ENCODE measurements around the gene PIEZO2.

The PIEZO2 gene

GRCh38 chr18:10953672-10954071 lies 195.7 kb downstream of the PIEZO2 start:
- H3K4me1 ChIP-seq: peaks cover 0 to 18% (median 8%) of the 10 kb centered on the region in 10 experiments; a peak in 10 of 20 replicates
- H3K27ac ChIP-seq: no peak overlapping the region
- no peak for TF ChIP-seq Cebpa-rat (IDR thresholded peaks at IDR 0.05)
- peak overlapping the region in 8 of 11 experiments; percentile 1 to 61 (median 47); a peak in 15 of 22 replicates for H3K4me2 ChIP-seq
- H3K9me3 ChIP-seq (replicated peaks in 1 of 11): peaks cover 0 to 8% (median 0%) of the 10 kb centered on the region in 11 experiments; a peak in 3 of 22 replicates
- no peaks in the 10 kb centered on the region for H3K27me3 ChIP-seq
- no peak overlapping the region for H3K4me3 ChIP-seq
- no peaks in the 10 kb centered on the region for H3K36me3 ChIP-seq
- 0 out of 22 replicates have a peak overlapping the region, but pooled peaks of 1 of the 11 experiments have one; percentile 7 for H3K9ac ChIP-seq
- H4K20me1 ChIP-seq: no peaks in the 10 kb centered on the region

GRCh38 chr18:10951631-10952544 lies 197.5 kb downstream of the PIEZO2 start:
- H3K27ac ChIP-seq: no peak overlapping the region

GRCh38 chr18:10950876-10951630 lies 198.3 kb downstream of the PIEZO2 start:
- H4K20me1 ChIP-seq: no peaks in the 10 kb centered on the region

More at GRCh38 chr18:10951631-10952544, 197.5 kb downstream of the PIEZO2 start:
- no peak overlapping the region for H3K4me3 ChIP-seq
- no peak for TF ChIP-seq Cebpa-rat (IDR thresholded peaks at IDR 0.05)
- no peaks in the 10 kb centered on the region for H3K27me3 ChIP-seq
- H3K9me3 ChIP-seq (replicated peaks in 1 of 11): peaks cover 0 to 12% (median 0%) of the 10 kb centered on the region in 11 experiments; a peak in 4 of 22 replicates
- peaks cover 0 to 18% (median 8%) of the 10 kb centered on the region in 10 experiments; a peak in 10 of 20 replicates for H3K4me1 ChIP-seq
- H3K4me2 ChIP-seq: no peak overlapping the region
- H3K36me3 ChIP-seq: no peaks in the 10 kb centered on the region
- H4K20me1 ChIP-seq: no peaks in the 10 kb centered on the region
- no peak overlapping the region for H3K9ac ChIP-seq

GRCh38 chr18:10950080-10950875 lies 199.1 kb downstream of the PIEZO2 start:
- no peak overlapping the region for H3K9ac ChIP-seq
- no peaks in the 10 kb centered on the region for H3K36me3 ChIP-seq
- H3K4me1 ChIP-seq: peaks cover 0 to 18% (median 8%) of the 10 kb centered on the region in 10 experiments; a peak in 10 of 20 replicates
- H3K27ac ChIP-seq: no peak overlapping the region
- no peak for TF ChIP-seq Cebpa-rat (IDR thresholded peaks at IDR 0.05)
- H4K20me1 ChIP-seq: no peaks in the 10 kb centered on the region
- H3K9me3 ChIP-seq (replicated peaks in 1 of 11): peaks cover 14 to 20% (median 15%) of the 10 kb centered on the region in 11 experiments
- H3K4me2 ChIP-seq: no peak overlapping the region
- H3K27me3 ChIP-seq: no peaks in the 10 kb centered on the region
- no peak overlapping the region for H3K4me3 ChIP-seq

More at GRCh38 chr18:10950876-10951630, 198.3 kb downstream of the PIEZO2 start:
- Histone ChIP-seq H3K4me2 (no peak overlapping the region), H3K36me3 (no peaks in the 10 kb centered on the region), H3K27ac (no peak overlapping the region), H3K27me3 (no peaks in the 10 kb centered on the region), H3K4me1 (peaks cover 0 to 18% (median 8%) of the 10 kb centered on the region in 10 experiments; a peak in 10 of 20 replicates), H3K9ac (no peak overlapping the region), H3K4me3 (no peak overlapping the region), H3K9me3 (replicated peaks in 1 of 11) (peaks cover 6 to 15% (median 7%) of the 10 kb centered on the region in 11 experiments)
- TF ChIP-seq Cebpa-rat (IDR thresholded peaks at IDR 0.05): no peak

GRCh38 chr18:10949655-10950054 lies 199.7 kb downstream of the PIEZO2 start:
- H3K27ac ChIP-seq: no peak overlapping the region
- peaks cover 20 to 27% (median 21%) of the 10 kb centered on the region in 11 experiments for H3K9me3 ChIP-seq (replicated peaks in 1 of 11)
- no peak overlapping the region for H3K9ac ChIP-seq
- H4K20me1 ChIP-seq: no peaks in the 10 kb centered on the region
- H3K4me1 ChIP-seq: peaks cover 0 to 16% (median 8%) of the 10 kb centered on the region in 10 experiments; a peak in 10 of 20 replicates
- TF ChIP-seq Cebpa-rat (IDR thresholded peaks at IDR 0.05): no peak
- no peaks in the 10 kb centered on the region for H3K36me3 ChIP-seq
- no peaks in the 10 kb centered on the region for H3K27me3 ChIP-seq
- H3K4me3 ChIP-seq: no peak overlapping the region
- no peak overlapping the region for H3K4me2 ChIP-seq

- no peak for TF ChIP-seq Cebpa-rat (IDR thresholded peaks at IDR 0.05)
- H3K27me3 ChIP-seq: no peaks in the 10 kb centered on the region
- no peak overlapping the region for H3K27ac ChIP-seq
- no peak overlapping the region for H3K9ac ChIP-seq
- peaks cover 0 to 3% (median 1%) of the 10 kb centered on the region in 10 experiments; a peak in 10 of 20 replicates for H3K4me1 ChIP-seq
- no peaks in the 10 kb centered on the region for H4K20me1 ChIP-seq
- H3K36me3 ChIP-seq: no peaks in the 10 kb centered on the region
- H3K4me2 ChIP-seq: no peak overlapping the region
- no peak overlapping the region for H3K4me3 ChIP-seq
- peaks cover 25 to 37% (median 29%) of the 10 kb centered on the region in 11 experiments for H3K9me3 ChIP-seq (replicated peaks in 1 of 11)
These were observed 200.9 kb downstream of the PIEZO2 start for GRCh38 chr18:10948421-10948820.

GRCh38 chr18:10946058-10946457 lies 203.3 kb downstream of the PIEZO2 start:
- H3K9me3 ChIP-seq (replicated peaks in 1 of 11): peaks cover 46 to 56% (median 48%) of the 10 kb centered on the region in 11 experiments
- no peak overlapping the region for H3K4me3 ChIP-seq
- H3K27ac ChIP-seq: no peak overlapping the region
- H3K36me3 ChIP-seq: no peaks in the 10 kb centered on the region
- TF ChIP-seq Cebpa-rat (IDR thresholded peaks at IDR 0.05): no peak
- H3K4me2 ChIP-seq: no peak overlapping the region
- no peaks in the 10 kb centered on the region for H3K4me1 ChIP-seq
- no peak overlapping the region for H3K9ac ChIP-seq
- no peaks in the 10 kb centered on the region for H3K27me3 ChIP-seq
- H4K20me1 ChIP-seq: no peaks in the 10 kb centered on the region

GRCh38 chr18:10942998-10943397 lies 206.4 kb downstream of the PIEZO2 start:
- H3K9ac ChIP-seq: no peak overlapping the region
- no peaks in the 10 kb centered on the region for H3K36me3 ChIP-seq
- peaks cover 0 to 10% (median 2%) of the 10 kb centered on the region in 10 experiments; a peak in 5 of 20 replicates for H3K4me1 ChIP-seq
- no peak for TF ChIP-seq Cebpa-rat (IDR thresholded peaks at IDR 0.05)
- H4K20me1 ChIP-seq: no peaks in the 10 kb centered on the region
- H3K9me3 ChIP-seq (replicated peaks in 1 of 11): peaks cover 46 to 56% (median 48%) of the 10 kb centered on the region in 11 experiments
- no peak overlapping the region for H3K4me3 ChIP-seq
- no peaks in the 10 kb centered on the region for H3K27me3 ChIP-seq
- no peak overlapping the region for H3K4me2 ChIP-seq
- H3K27ac ChIP-seq: no peak overlapping the region
